GM15510 (cell line): Measurements from ENCODE around the gene TSPAN18.

Source experiments
- POLR2A ChIP-seq: IDR thresholded peaks from 3 replicates; pipeline ENCODE4 v1.6.1; 2011; ENCODE audit warnings: borderline replicate concordance; ENCODE audit not compliant: insufficient read length; ENCODE audit errors: extremely low read depth

TSPAN18 gene

GRCh38 chr11:44854086-44854485 lies 127.3 kb downstream of the TSPAN18 start:
- no peak for TF ChIP-seq POLR2A

GRCh38 chr11:44854741-44855492 lies 128.2 kb downstream of the TSPAN18 start:
- no peak for TF ChIP-seq POLR2A

GRCh38 chr11:44855493-44855849 lies 128.7 kb downstream of the TSPAN18 start:
- no peak for TF ChIP-seq POLR2A

GRCh38 chr11:44857490-44858090 lies 130.8 kb downstream of the TSPAN18 start:
- no peak for TF ChIP-seq POLR2A

GRCh38 chr11:44858796-44859527 lies 132.2 kb downstream of the TSPAN18 start:
- no peak for TF ChIP-seq POLR2A

GRCh38 chr11:44859528-44859925 lies 132.8 kb downstream of the TSPAN18 start:
- no peak for TF ChIP-seq POLR2A

GRCh38 chr11:44860346-44860745 lies 133.6 kb downstream of the TSPAN18 start:
- no peak for TF ChIP-seq POLR2A

- no peak for TF ChIP-seq POLR2A
Measured at GRCh38 chr11:44861849-44862557, 135.2 kb downstream of the TSPAN18 start.

- no peak for TF ChIP-seq POLR2A
Measured at GRCh38 chr11:44862558-44863101, 135.9 kb downstream of the TSPAN18 start.

GRCh38 chr11:44863231-44863630 lies 136.5 kb downstream of the TSPAN18 start:
- no peak for TF ChIP-seq POLR2A

- TF ChIP-seq POLR2A = no peak
Measured at GRCh38 chr11:44865866-44866272, 139.1 kb downstream of the TSPAN18 start.

GRCh38 chr11:44866286-44866685 lies 139.5 kb downstream of the TSPAN18 start:
- no peak for TF ChIP-seq POLR2A

GRCh38 chr11:44868021-44868420 lies 141.3 kb downstream of the TSPAN18 start:
- TF ChIP-seq POLR2A = no peak

GRCh38 chr11:44868455-44869421 lies 142.0 kb downstream of the TSPAN18 start:
- no peak for TF ChIP-seq POLR2A
